Uterus (tissue), 4 donors: ENCODE measurements around the gene RPL29. TPM values are rescaled to one million over a fixed set of nuclear protein-coding genes. Genes with fewer than 3 reads are reported as not detected.

Experiments
- DNase-seq, 2 donors: peaks; one replicate each; pipeline ENCODE4 v3.0.0-alpha.2; 2019 to 2020
- H3K27ac ChIP-seq, 2 donors: fragments of 200-600 bp; sonication (generic); 1 replicate in 1 of 2; 2 replicates in 1 of 2; pipeline ENCODE4 v1.5.1; 2016 to 2018
- H3K27me3 ChIP-seq, 2 donors: fragments of 200-600 bp; sonication (generic); one replicate each; pipeline ENCODE4 v1.5.1; 2018 to 2019; ENCODE audit warnings: control low read depth in 1 of 2
- H3K36me3 ChIP-seq, 2 donors: fragments of 200-600 bp; sonication (generic); one replicate each; pipeline ENCODE4 v1.5.1; 2019; ENCODE audit warnings: control low read depth in 1 of 2
- H3K4me1 ChIP-seq, 2 donors: fragments of 200-600 bp; sonication (generic); one replicate each; pipeline ENCODE4 v1.5.1; 2018 to 2019; ENCODE audit warnings: control low read depth in 1 of 2
- H3K4me3 ChIP-seq, 2 donors: fragments of 200-600 bp; sonication (generic); 1 replicate in 1 of 2; 2 replicates in 1 of 2; pipeline ENCODE4 v1.5.1; 2018 to 2019; ENCODE audit warnings: mild to moderate bottlenecking in 1 of 2
- H3K9me3 ChIP-seq, 2 donors: fragments of 200-600 bp; sonication (generic); one replicate each; pipeline ENCODE4 v1.5.1; 2019; ENCODE audit warnings: control low read depth in 1 of 2
- POLR2A ChIP-seq, 2 donors: fragments of 450-650 bp; IDR thresholded peaks; one replicate each; pipeline ENCODE4 v1.6.1; 2016; ENCODE audit warnings: antibody characterized with exemption in 2 of 2, mild to moderate bottlenecking in 1 of 2, moderate library complexity in 1 of 2
- intact Hi-C: fragments of 100-400 bp; cut with DNase I; formaldehyde crosslinking; loops from one replicate; pipeline ENCODE4 v1.15.1; 2023; ENCODE audit warnings: low total_unique reads
- total RNA-seq, 4 donors: library from RNA; depleted of rRNA in 3 of 4; stranded (reverse); fragments of >200 nt in 3 of 4; gene quantifications; one replicate each; pipeline versions ENCODE4 v1.1.0 to v1.2.4, GENCODE V29; 2014 to 2023
- TF ChIP-seq, protein P1 (sequence below), 4 experiments: fragments of 200-600 bp in 2 of 4; fragments of 450-650 bp in 2 of 4; sonication (generic) in 2 of 4; IDR thresholded peaks; one replicate each; pipeline ENCODE4 v1.5.1; 2016 to 2019; ENCODE audit warnings: antibody characterized with exemption in 4 of 4, mild to moderate bottlenecking in 2 of 4, moderate library complexity in 1 of 4
- donor health status: DM: yes; HTN: yes; CAD: no.

RPL29 gene
- total RNA-seq, 4 donors from 2014 or later, result 696 to 2,362 (median 1,238) TPM

DNA sequence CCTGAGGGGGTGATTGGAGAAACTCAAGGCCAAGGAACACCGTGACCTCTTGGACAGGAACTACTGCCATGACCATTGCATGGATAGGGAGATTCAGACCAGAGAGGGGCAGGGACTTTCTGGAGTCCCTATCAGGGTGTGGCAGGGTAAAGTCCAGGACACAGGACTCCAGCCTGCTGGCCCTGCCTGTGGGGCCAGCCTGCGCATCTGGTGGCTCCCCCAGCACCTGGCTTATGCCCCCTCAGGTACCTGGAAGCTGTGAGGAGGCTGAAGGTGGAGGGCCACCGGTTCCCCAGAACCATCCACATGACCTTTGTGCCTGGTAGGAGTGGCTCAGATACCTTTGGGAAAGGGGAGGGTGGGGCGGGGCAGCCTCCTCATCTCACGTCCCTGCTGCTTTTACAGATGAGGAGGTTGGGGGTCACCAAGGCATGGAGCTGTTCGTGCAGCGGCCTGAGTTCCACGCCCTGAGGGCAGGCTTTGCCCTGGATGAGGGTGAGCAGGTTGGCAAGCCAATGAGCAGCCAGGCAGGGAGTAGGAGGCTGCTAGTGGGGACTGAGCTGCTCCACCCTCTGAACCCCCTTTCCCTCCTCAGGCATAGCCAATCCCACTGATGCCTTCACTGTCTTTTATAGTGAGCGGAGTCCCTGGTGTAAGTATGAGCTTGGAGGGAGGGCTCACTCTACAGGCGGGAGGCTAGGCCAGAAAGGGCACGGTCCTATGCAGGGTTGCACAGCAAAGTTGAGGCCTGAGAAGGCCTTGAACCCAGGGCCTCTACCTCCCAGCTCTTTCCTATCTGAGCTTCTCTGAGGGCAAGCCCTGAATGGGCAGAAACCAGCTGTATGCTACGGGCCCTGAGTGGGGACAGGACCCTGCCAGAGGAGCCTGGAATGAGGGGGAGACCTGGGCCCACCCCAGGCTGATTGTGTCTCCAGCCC is 9.4 kb downstream of the RPL29 start:
- Histone ChIP-seq H3K27ac (no peak overlapping the region), H3K27me3 (no peaks in the 10 kb centered on the region), H3K9me3 (no peaks in the 10 kb centered on the region), H3K4me3 (no peak overlapping the region), H3K4me1 (peaks cover 0 to 8% of the 10 kb centered on the region in 2 donors), H3K36me3 (no peaks in the 10 kb centered on the region)
- no peak for TF ChIP-seq POLR2A (IDR thresholded peaks at IDR 0.05)
- TF ChIP-seq, protein P1, sequence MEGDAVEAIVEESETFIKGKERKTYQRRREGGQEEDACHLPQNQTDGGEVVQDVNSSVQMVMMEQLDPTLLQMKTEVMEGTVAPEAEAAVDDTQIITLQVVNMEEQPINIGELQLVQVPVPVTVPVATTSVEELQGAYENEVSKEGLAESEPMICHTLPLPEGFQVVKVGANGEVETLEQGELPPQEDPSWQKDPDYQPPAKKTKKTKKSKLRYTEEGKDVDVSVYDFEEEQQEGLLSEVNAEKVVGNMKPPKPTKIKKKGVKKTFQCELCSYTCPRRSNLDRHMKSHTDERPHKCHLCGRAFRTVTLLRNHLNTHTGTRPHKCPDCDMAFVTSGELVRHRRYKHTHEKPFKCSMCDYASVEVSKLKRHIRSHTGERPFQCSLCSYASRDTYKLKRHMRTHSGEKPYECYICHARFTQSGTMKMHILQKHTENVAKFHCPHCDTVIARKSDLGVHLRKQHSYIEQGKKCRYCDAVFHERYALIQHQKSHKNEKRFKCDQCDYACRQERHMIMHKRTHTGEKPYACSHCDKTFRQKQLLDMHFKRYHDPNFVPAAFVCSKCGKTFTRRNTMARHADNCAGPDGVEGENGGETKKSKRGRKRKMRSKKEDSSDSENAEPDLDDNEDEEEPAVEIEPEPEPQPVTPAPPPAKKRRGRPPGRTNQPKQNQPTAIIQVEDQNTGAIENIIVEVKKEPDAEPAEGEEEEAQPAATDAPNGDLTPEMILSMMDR (IDR thresholded peaks at IDR 0.05), result no peak
- DNase-seq, result no peak
- intact Hi-C loops, result no loop called here

DNA sequence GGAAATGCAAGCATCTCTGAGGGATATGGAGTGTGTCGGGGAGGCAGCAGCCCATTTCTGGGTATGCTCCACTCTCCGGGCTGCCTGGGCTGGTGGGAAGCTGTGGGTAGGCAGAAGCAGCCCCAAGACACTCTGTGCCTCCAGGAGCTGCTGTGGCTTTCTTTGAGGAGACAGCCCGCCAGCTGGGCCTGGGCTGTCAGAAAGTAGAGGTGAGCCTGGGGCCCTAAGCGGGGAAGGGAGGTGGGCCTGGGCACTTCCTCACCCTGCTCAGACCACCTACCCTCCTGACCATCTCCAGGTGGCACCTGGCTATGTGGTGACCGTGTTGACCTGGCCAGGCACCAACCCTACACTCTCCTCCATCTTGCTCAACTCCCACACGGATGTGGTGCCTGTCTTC is 10.6 kb downstream of the RPL29 start:
- Histone ChIP-seq H3K9me3 (no peaks in the 10 kb centered on the region), H3K4me3 (no peak overlapping the region), H3K36me3 (no peaks in the 10 kb centered on the region), H3K27me3 (no peaks in the 10 kb centered on the region), H3K27ac (peak overlapping the region in 1 of 2 donors; percentile 90), H3K4me1 (peaks cover 0 to 8% of the 10 kb centered on the region in 2 donors)
- TF ChIP-seq POLR2A (IDR thresholded peaks at IDR 0.05), result no peak
- TF ChIP-seq, protein P1 (IDR thresholded peaks at IDR 0.05), result no peak
- intact Hi-C loops, result no loop called here
- DNase-seq, result no peak

DNA sequence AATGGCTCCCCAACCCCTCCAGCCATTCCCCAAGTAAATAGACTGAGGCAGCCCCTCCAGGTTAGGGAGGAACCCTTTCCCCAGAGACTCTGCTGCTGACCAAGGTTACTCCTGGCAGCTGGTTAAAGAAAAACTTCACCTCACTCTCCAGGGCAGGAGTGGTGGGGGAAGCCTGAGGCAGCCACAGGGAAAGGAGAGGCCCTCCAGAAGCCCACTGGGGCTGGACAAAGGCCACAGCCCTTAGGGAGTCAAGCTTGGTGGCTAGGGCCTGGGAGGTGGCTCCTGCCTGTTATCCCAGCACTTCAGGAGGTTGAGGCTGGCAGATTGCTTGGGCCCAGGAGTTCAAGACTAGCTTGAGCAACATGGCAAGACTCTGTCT is 11.4 kb downstream of the RPL29 start:
- intact Hi-C loops, result no loop called here
- H3K9me3 ChIP-seq, result no peaks in the 10 kb centered on the region
- no peaks in the 10 kb centered on the region for H3K36me3 ChIP-seq
- H3K4me3 ChIP-seq, result no peak overlapping the region
- TF ChIP-seq, protein P1 (IDR thresholded peaks at IDR 0.05), result no peak
- TF ChIP-seq POLR2A (IDR thresholded peaks at IDR 0.05), result no peak
- peaks cover 0 to 8% of the 10 kb centered on the region in 2 donors for H3K4me1 ChIP-seq
- H3K27me3 ChIP-seq, result no peaks in the 10 kb centered on the region
- peak overlapping the region; percentile 90 to 94 for H3K27ac ChIP-seq
- no peak for DNase-seq

DNA sequence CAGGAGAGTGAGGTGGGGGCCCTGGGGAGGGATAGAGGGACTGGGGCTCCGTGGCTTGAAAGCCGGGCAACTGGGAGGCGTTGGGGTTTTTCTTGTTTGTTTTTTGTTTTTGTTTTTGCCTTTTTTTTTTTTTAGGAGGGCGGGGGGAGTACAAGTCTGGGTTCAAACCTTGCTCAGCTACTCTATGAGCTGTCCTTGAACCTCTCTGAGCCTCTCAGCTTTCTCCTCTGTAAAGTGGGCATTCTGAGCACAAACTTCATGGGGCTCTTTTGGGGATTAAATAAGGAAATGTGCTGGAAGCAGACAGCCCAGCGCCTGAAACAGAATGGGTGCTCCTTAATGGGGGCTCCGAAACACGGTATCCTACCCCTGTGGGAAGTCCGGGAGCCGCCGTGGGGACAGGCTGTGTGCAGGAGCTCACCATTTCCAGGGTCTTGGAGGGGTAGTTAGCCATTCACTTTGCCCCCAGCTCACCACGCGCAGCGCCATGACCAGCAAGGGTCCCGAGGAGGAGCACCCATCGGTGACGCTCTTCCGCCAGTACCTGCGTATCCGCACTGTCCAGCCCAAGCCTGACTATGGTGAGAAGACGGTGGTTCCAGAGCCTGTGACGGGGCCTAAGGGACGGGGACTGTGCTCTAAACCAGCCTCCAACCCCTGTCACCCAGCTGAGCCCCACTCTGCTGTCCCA is 12.0 kb downstream of the RPL29 start:
- peaks cover 0 to 8% of the 10 kb centered on the region in 2 donors for H3K4me1 ChIP-seq
- no peak for TF ChIP-seq POLR2A (IDR thresholded peaks at IDR 0.05)
- TF ChIP-seq, protein P1 (IDR thresholded peaks at IDR 0.05), result no peak
- H3K36me3 ChIP-seq, result no peaks in the 10 kb centered on the region
- H3K4me3 ChIP-seq, result peak overlapping the region; percentile 45 to 53
- H3K9me3 ChIP-seq, result no peaks in the 10 kb centered on the region
- DNase-seq, result no peak
- peak overlapping the region; percentile 90 to 94 for H3K27ac ChIP-seq
- intact Hi-C loops, result no loop called here
- no peaks in the 10 kb centered on the region for H3K27me3 ChIP-seq
